ENCODE measurements around the gene MAN1A1.

Gene MAN1A1

DNA sequence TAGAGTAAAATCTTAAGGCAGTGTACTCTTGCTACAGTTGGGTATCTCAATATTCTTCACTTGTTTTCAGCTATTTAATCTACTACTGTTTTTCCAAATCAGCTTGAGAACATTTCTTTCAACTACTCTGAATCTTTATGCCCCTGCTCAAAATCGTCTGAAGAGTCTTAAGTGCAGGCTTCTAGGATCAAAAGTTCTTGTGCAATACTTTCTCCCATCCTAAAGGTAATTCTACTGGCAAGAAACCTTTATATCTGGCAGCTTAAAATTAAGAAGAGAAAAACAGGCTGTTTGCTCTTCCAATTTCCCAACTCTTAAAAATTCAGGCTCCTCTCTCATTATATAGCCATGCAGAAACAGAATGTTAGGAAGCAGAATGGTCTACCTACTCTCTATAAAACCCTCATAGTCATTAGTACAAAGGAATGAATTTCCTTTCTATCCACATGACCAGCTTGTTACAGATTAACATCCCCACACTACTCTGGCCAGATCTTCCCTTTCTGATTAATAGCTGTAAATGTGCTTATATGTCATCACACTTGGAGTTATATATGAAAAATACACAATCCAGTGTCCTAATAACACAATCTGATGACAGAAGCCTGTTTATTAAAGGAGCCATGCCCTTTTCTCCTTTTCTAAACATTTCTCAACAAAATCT lies 148.9 kb downstream of the MAN1A1 start:
- TF ChIP-seq, protein P1, sequence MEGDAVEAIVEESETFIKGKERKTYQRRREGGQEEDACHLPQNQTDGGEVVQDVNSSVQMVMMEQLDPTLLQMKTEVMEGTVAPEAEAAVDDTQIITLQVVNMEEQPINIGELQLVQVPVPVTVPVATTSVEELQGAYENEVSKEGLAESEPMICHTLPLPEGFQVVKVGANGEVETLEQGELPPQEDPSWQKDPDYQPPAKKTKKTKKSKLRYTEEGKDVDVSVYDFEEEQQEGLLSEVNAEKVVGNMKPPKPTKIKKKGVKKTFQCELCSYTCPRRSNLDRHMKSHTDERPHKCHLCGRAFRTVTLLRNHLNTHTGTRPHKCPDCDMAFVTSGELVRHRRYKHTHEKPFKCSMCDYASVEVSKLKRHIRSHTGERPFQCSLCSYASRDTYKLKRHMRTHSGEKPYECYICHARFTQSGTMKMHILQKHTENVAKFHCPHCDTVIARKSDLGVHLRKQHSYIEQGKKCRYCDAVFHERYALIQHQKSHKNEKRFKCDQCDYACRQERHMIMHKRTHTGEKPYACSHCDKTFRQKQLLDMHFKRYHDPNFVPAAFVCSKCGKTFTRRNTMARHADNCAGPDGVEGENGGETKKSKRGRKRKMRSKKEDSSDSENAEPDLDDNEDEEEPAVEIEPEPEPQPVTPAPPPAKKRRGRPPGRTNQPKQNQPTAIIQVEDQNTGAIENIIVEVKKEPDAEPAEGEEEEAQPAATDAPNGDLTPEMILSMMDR (IDR thresholded peaks at IDR 0.05; ENCODE audit: unreplicated experiment in 3 of 3): no peak
- H3K27ac Mint-ChIP-seq: peak overlapping the region; percentile 49 to 85 (median 73)
- no peaks in the 10 kb centered on the region for H3K27me3 Mint-ChIP-seq (ENCODE audit: low read depth)
- peaks cover 10% of the 10 kb centered on the region for H3K4me1 Mint-ChIP-seq
- peaks cover 29% of the 10 kb centered on the region for H3K36me3 Mint-ChIP-seq (ENCODE audit: low read depth)
- H3K9me3 Mint-ChIP-seq: no peaks in the 10 kb centered on the region
- H3K4me3 Mint-ChIP-seq: no peak overlapping the region

DNA sequence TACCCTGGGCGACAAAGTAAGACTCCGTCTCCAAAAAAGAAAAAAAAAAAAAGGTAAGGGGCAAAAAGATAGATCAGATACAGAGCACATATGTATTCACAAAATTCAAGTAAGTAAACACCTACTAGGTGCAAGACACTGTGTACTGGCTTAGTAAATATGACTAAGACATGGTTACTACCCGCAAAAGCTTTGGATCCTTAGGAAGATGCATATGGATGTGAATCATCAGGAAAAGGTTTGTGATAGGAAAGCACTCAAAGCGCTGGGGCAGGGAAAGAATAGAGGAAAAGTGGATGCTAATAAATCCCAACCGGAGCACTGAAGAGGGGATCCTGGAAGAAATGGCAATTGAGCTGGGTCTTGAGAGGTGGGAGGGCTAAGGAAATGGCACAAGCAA lies 152.3 kb downstream of the MAN1A1 start:
- TF ChIP-seq, protein P1 (IDR thresholded peaks at IDR 0.05; ENCODE audit: unreplicated experiment in 3 of 3): no peak
- Mint-ChIP-seq H3K27me3 (ENCODE audit: low read depth) (no peaks in the 10 kb centered on the region), H3K36me3 (ENCODE audit: low read depth) (peaks cover 24% of the 10 kb centered on the region), H3K4me3 (no peak overlapping the region), H3K4me1 (peaks cover 10% of the 10 kb centered on the region), H3K9me3 (no peaks in the 10 kb centered on the region), H3K27ac (no peak overlapping the region)

DNA sequence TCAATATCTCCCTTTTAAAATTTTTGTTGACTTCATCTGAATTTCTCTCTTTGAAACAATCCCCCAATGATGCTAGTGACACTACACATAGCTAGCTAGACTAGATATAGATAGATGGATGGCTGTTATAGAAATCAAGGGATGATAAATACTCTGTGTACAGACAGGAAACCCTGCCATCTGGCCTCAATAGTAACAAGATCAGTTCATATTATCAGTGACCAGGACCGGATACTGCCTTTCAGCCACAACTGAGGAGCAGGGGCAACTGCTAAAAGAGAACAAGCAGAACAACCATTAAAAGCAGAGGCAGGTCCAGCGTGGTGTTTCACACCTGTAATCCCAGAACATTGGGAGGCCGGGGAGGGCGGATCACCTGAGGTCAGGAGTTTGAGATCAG lies 152.8 kb downstream of the MAN1A1 start:
- H3K9me3 Mint-ChIP-seq: no peaks in the 10 kb centered on the region
- no peak overlapping the region for H3K27ac Mint-ChIP-seq
- no peak overlapping the region for H3K4me3 Mint-ChIP-seq
- no peaks in the 10 kb centered on the region for H3K27me3 Mint-ChIP-seq (ENCODE audit: low read depth)
- TF ChIP-seq, protein P1 (IDR thresholded peaks at IDR 0.05; ENCODE audit: unreplicated experiment in 3 of 3): no peak
- H3K4me1 Mint-ChIP-seq: peaks cover 10% of the 10 kb centered on the region
- H3K36me3 Mint-ChIP-seq (ENCODE audit: low read depth): peaks cover 26% of the 10 kb centered on the region

DNA sequence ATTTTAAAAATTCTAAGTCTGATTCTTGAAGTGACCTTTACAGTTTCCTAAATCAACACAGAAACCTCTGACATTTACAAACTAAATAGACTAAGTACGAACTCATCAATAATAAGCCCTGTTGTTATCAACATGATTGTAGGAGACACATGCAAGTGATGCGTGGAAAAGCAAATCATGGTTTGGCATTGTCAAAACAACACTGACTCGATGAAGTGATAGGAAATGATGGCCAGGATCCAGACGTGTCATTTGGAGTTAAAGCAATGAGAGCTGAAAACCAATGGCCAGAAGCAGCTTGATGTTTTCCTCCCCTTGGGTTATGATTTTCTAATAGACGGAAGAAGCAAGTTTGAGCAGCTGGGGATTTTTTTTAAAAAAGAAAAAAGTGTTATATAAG lies 153.7 kb downstream of the MAN1A1 start:
- H3K27ac Mint-ChIP-seq: no peak overlapping the region
- H3K4me1 Mint-ChIP-seq: peaks cover 5% of the 10 kb centered on the region
- peaks cover 27% of the 10 kb centered on the region for H3K36me3 Mint-ChIP-seq (ENCODE audit: low read depth)
- TF ChIP-seq, protein P1 (IDR thresholded peaks at IDR 0.05; ENCODE audit: unreplicated experiment in 3 of 3): no peak
- H3K4me3 Mint-ChIP-seq: no peak overlapping the region
- H3K9me3 Mint-ChIP-seq: no peaks in the 10 kb centered on the region
- no peaks in the 10 kb centered on the region for H3K27me3 Mint-ChIP-seq (ENCODE audit: low read depth)

DNA sequence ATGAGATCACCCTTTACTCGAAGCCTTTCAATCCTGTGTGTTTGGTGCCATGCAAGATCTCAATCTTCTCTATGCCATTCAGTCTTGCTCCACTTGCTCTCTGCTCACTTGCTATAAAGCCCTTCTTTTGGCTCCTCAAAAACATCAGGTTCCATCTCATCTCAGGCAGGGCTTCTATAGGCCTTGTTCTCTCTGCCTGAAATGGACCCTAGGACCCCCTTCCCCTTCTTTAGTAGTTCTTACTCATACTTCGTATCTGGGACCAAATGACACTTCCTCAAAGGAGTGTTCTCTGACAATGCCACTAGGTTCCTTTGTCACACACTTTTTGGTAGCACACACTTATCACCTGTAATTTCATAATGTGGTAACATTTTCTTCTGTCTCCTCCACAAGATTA lies 154.4 kb downstream of the MAN1A1 start:
- H3K36me3 Mint-ChIP-seq (ENCODE audit: low read depth): peaks cover 24% of the 10 kb centered on the region
- no peak overlapping the region for H3K27ac Mint-ChIP-seq
- no peak overlapping the region for H3K4me3 Mint-ChIP-seq
- H3K27me3 Mint-ChIP-seq (ENCODE audit: low read depth): no peaks in the 10 kb centered on the region
- no peaks in the 10 kb centered on the region for H3K4me1 Mint-ChIP-seq
- TF ChIP-seq, protein P1 (IDR thresholded peaks at IDR 0.05; ENCODE audit: unreplicated experiment in 3 of 3): no peak
- H3K9me3 Mint-ChIP-seq: no peaks in the 10 kb centered on the region

DNA sequence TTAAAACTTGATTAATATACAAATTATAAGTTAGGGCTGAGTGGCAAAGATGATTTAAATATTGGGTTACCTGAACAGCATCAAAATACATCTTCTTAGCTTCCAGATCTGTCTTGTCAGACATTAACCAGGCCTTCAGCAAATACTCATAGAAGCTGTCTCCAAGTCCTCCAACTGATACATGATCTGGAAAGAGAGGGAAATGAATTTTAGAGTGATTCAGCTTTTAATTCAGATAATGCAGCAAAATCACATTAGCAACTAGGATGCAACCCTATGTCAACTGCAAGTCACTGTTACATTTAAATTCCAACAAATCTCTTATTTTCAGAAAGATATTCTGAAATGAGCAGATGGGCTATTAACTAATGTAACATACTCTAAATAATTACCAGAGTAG lies 155.9 kb downstream of the MAN1A1 start:
- Mint-ChIP-seq H3K27ac (no peak overlapping the region), H3K36me3 (ENCODE audit: low read depth) (peaks cover 32% of the 10 kb centered on the region), H3K9me3 (no peaks in the 10 kb centered on the region), H3K4me1 (no peaks in the 10 kb centered on the region), H3K4me3 (no peak overlapping the region), H3K27me3 (ENCODE audit: low read depth) (no peaks in the 10 kb centered on the region)
- TF ChIP-seq, protein P1 (IDR thresholded peaks at IDR 0.05; ENCODE audit: unreplicated experiment in 3 of 3): no peak
